Prostate gland (tissue), 2 donors: Measurements from ENCODE around the gene JMJD8. TPM values are rescaled to one million over a fixed set of nuclear protein-coding genes. Genes with fewer than 3 reads are reported as not detected.
A peak's percentile ranks its signal among the peaks of the same experiment; 100 is the strongest.

Source experiments
- DNase-seq: peaks from one replicate; pipeline ENCODE4 v3.0.0-alpha.2; 2019; ENCODE audit warnings: low spot score
- H3K27ac ChIP-seq, 2 donors: fragments of 200-600 bp; sonication (generic); 2 replicates each; pipeline ENCODE4 v1.5.1; 2017 to 2019
- H3K27me3 ChIP-seq: fragments of 200-600 bp; sonication (generic); replicated peaks from 2 replicates; pipeline ENCODE4 v1.5.1; 2019; ENCODE audit not compliant: insufficient read depth
- H3K36me3 ChIP-seq, 2 donors: fragments of 200-600 bp; sonication (generic); 1 replicate in 1 of 2; 2 replicates in 1 of 2; pipeline versions ENCODE4 v1.5.1 to v1.8.1; 2017 to 2019
- H3K4me1 ChIP-seq: fragments of 200-600 bp; sonication (generic); replicated peaks from 2 replicates; pipeline ENCODE4 v1.5.1; 2019
- H3K4me3 ChIP-seq, 2 donors: fragments of 200-600 bp; sonication (generic); 2 replicates each; pipeline ENCODE4 v1.5.1; 2017 to 2019
- H3K9me3 ChIP-seq: fragments of 200-600 bp; sonication (generic); 2 replicates; pipeline ENCODE4 v1.5.1; 2017
- POLR2A ChIP-seq: fragments of 450-650 bp; IDR thresholded peaks from one replicate; pipeline ENCODE4 v1.6.1; 2016; ENCODE audit warnings: antibody characterized with exemption, mild to moderate bottlenecking
- POLR2AphosphoS5 ChIP-seq: sonication (generic); formaldehyde crosslinking; IDR thresholded peaks from one replicate; pipeline ENCODE4 v1.6.1; 2017; ENCODE audit warnings: antibody characterized with exemption
- WGBS: methylation state at CpG from one replicate; pipeline ENCODE4 v1.1.5; 2018; 5-methylcytosine and 5-hydroxymethylcytosine counted together
- intact Hi-C: fragments of 100-400 bp; cut with DNase I; formaldehyde crosslinking; loops from one replicate; pipeline ENCODE4 v1.14.2; 2022
- total RNA-seq, 2 donors: library from RNA; depleted of rRNA; stranded (reverse); fragments of >200 nt; gene quantifications; one replicate each; pipeline ENCODE4 v1.1.0, GENCODE V29; 2016
- TF ChIP-seq, protein P1 (sequence below), 4 experiments: fragments of 200-600 bp in 2 of 4; fragments of 450-650 bp in 2 of 4; sonication (generic) in 2 of 4; IDR thresholded peaks; 1 replicate in 3 of 4; 2 replicates in 1 of 4; pipeline ENCODE4 v1.5.1; 2016 to 2019; ENCODE audit warnings: antibody characterized with exemption in 4 of 4, mild to moderate bottlenecking in 2 of 4, moderate library complexity in 2 of 4

JMJD8 gene
- total RNA-seq, 2 donors from 2014 or later, result 121 to 132 TPM

DNA sequence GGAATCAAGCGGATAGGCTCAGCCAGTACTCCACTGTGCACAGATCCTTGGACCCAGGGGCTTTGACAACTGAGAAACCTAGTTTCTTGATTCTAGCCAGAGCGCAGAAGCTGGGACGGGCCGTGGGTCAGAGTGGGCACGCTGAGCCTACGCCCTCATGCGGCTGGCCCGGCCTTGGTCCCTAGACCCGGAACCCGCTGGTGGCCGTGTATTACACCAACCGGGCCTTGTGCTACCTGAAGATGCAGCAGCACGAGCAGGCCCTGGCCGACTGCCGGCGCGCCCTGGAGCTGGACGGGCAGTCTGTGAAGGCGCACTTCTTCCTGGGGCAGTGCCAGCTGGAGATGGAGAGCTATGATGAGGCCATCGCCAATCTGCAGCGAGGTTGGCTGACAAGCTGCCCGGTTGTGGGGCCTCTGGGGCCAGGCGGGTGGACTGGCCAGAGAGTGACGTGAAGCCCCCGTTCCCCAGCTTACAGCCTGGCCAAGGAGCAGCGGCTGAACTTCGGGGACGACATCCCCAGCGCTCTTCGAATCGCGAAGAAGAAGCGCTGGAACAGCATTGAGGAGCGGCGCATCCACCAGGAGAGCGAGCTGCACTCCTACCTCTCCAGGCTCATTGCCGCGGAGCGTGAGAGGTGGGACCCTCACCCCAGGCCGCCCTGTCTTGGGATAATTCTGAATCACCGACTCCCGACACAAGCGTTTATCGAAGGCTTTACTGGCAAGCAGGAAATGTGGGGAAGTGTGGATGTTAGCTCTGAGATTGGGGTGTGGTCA is 3.0 kb downstream of the JMJD8 start:
- TF ChIP-seq POLR2A (no peak), POLR2AphosphoS5 (no peak)
- TF ChIP-seq, protein P1, sequence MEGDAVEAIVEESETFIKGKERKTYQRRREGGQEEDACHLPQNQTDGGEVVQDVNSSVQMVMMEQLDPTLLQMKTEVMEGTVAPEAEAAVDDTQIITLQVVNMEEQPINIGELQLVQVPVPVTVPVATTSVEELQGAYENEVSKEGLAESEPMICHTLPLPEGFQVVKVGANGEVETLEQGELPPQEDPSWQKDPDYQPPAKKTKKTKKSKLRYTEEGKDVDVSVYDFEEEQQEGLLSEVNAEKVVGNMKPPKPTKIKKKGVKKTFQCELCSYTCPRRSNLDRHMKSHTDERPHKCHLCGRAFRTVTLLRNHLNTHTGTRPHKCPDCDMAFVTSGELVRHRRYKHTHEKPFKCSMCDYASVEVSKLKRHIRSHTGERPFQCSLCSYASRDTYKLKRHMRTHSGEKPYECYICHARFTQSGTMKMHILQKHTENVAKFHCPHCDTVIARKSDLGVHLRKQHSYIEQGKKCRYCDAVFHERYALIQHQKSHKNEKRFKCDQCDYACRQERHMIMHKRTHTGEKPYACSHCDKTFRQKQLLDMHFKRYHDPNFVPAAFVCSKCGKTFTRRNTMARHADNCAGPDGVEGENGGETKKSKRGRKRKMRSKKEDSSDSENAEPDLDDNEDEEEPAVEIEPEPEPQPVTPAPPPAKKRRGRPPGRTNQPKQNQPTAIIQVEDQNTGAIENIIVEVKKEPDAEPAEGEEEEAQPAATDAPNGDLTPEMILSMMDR (IDR thresholded peaks at IDR 0.05), result no peak
- WGBS, result 42% methylated on average over 44 of the region's 44 CpGs
- Histone ChIP-seq H3K4me3 (peak overlapping the region; percentile 69 to 82), H3K27me3 (no peaks in the 10 kb centered on the region), H3K9me3 (no peaks in the 10 kb centered on the region), H3K36me3 (peaks cover 7 to 10% of the 10 kb centered on the region in 2 donors), H3K27ac (peak overlapping the region; percentile 88 to 93), H3K4me1 (peaks cover 25% of the 10 kb centered on the region)
- intact Hi-C loops, result no loop called here
- DNase-seq, result no peak

DNA sequence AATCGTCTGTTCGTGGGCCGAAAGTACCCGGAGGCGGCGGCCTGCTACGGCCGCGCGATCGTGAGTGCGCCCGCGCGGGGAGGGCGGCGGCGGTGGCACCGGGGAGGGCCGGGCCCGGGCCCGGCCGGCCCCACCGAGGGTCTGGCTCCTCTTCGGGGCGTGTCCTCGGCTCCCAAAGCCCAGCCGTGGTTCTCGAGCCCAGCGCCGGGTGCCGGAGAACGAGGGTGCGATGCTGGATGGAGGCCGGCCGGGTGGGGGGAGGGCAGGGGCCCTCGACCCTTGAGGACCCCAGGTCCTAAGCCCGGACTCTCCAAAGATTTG is 3.5 kb downstream of the JMJD8 start:
- intact Hi-C loops, result no loop called here
- Histone ChIP-seq H3K36me3 (peaks cover 7 to 10% of the 10 kb centered on the region in 2 donors), H3K9me3 (no peaks in the 10 kb centered on the region), H3K27ac (peak overlapping the region; percentile 88 to 93), H3K4me3 (peak overlapping the region; percentile 69 to 82), H3K27me3 (no peaks in the 10 kb centered on the region), H3K4me1 (peaks cover 25% of the 10 kb centered on the region)
- 2% methylated on average over 27 of the region's 38 CpGs for WGBS
- TF ChIP-seq POLR2AphosphoS5 (no peak), POLR2A (no peak)
- TF ChIP-seq, protein P1 (IDR thresholded peaks at IDR 0.05), result no peak
- DNase-seq, result no peak

DNA sequence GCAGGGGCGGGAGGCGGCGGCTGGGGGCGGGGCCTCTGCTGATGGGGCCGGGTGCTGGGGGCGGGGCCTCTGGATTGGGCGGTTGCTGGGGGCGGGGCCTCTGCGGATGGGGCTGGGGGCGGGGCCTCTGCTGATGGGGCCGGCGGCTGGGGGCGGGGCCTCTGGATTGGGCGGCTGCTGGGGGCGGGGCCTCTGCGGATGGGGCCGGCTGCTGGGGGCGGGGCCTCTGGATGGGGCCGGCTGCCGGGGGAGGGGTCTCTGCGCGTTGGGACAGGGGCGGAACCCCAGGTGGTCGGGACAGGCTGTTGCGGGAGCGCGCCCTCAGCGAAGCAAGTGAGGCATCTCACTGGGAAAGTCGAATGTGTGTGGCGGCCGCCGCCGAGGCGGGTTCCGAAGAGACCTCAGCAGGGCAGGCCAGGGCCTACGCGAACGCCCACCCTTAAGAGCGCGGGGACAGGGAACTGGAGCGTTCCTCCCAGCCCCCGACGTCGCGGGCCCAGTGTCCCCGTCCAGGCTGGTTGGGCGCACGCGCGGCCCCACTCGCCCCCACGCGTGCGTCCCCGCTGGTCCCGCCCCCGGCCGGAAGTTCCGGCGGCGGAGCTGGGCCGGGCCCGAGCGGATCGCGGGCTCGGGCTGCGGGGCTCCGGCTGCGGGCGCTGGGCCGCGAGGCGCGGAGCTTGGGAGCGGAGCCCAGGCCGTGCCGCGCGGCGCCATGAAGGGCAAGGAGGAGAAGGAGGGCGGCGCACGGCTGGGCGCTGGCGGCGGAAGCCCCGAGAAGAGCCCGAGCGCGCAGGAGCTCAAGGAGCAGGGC is 4.1 kb downstream of the JMJD8 start, which contains the start of gene STUB1:
Gene STUB1, plus strand, starts transcription at position 597 of the 811 bp plus-strand sequence. Its CDS starts 116 bp downstream, at position 713.
- H3K4me1 ChIP-seq, result peaks cover 22% of the 10 kb centered on the region
- peak within 1 kb of the TSS; percentile 69 to 82 for H3K4me3 ChIP-seq
- H3K9me3 ChIP-seq, result no peaks in the 10 kb centered on the region
- peak within 1 kb of the TSS; percentile 88 to 93 for H3K27ac ChIP-seq
- intact Hi-C loops, result no loop called here
- H3K27me3 ChIP-seq, result no peaks in the 10 kb centered on the region
- peak; percentile 84 for DNase-seq
- TF ChIP-seq, protein P1 (IDR thresholded peaks at IDR 0.05), result peak in 1 of 4 experiments; percentile 34
- no peak for TF ChIP-seq POLR2A
- peak; percentile 37 for TF ChIP-seq POLR2AphosphoS5
- 4% methylated on average over 69 of the region's 91 CpGs for WGBS
- peaks cover 7 to 10% of the 10 kb centered on the region in 2 donors for H3K36me3 ChIP-seq

DNA sequence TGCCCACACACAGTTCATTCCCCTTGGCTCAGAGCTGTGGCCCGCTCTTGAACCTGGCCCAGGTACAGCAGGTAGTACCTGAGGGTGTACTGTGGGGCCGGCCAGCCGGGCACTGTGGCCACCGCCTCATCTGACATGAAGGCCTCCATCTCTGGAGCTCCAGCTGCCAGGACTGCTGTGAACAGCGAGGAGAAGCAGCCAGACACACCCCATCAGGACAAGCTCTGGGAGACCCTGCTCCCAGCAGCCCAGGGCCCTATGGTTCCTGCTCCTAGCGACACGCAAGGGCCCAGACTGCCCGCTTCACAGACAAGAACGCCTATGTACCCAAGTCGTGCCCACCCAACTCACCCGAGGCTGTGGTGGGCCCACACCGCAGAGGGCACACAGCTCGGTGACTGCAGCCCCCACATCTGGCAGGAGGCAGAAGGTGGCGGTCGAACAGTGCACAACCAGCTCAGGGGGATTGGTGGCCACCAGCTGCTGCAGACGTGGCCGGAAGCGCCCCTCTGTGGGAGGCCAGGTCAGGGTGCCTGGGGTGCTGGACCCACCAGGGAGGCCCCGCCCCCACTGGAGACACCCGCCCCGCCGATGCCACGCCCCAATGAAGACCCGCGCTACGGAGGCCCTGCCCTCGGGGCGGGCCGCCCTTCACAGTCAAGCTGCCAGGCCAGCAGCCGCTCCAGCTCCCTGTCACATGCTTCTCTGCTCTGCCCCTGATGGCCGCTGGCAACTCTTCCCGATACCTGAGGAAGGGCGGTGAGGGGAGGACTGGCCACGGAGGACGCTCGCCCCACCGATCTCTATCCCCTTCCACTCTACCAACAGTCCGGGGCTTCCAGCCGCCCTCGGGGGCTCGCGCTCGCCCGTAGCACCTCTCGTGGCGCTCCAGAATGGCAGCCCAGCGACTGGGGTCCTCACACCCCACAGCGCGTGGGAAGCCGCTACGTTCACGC is 5.0 kb downstream of the JMJD8 start:
- TF ChIP-seq POLR2A (peak; percentile 10), POLR2AphosphoS5 (no peak)
- TF ChIP-seq, protein P1 (IDR thresholded peaks at IDR 0.05), result no peak
- Histone ChIP-seq H3K27ac (peak overlapping the region; percentile 88 to 93), H3K9me3 (no peaks in the 10 kb centered on the region), H3K4me1 (peaks cover 17% of the 10 kb centered on the region), H3K27me3 (no peaks in the 10 kb centered on the region), H3K36me3 (peaks cover 7 to 10% of the 10 kb centered on the region in 2 donors), H3K4me3 (peak overlapping the region; percentile 25 to 82)
- 33% methylated on average over 31 of the region's 52 CpGs for WGBS
- intact Hi-C loops, result no loop called here
- peak; percentile 68 for DNase-seq
